WTC11 (cell line): ENCODE data around the gene PALM2AKAP2.

Experiments used
- JUN ChIP-seq: sonication (generic); formaldehyde crosslinking; IDR thresholded peaks from 2 replicates; pipeline ENCODE4 v1.8.0; 2023; ENCODE audit warnings: mild to moderate bottlenecking, missing genetic modification reagents
- ZNF263 ChIP-seq: sonication (generic); formaldehyde crosslinking; IDR thresholded peaks from 2 replicates; pipeline ENCODE4 v1.8.1; 2022; ENCODE audit warnings: low read depth, mild to moderate bottlenecking, moderate library complexity, missing genetic modification reagents
- ZNF416 ChIP-seq: fragments of 250-450 bp; sonication (Bioruptor Pico); IDR thresholded peaks from 2 replicates; pipeline ENCODE4 v1.9.0; 2021; ENCODE audit warnings: mild to moderate bottlenecking, inconsistent platforms
- TF ChIP-seq, protein P1 (sequence below): sonication (generic); formaldehyde crosslinking; IDR thresholded peaks from 2 replicates; pipeline ENCODE4 v1.8.0; 2022; ENCODE audit warnings: missing genetic modification reagents
- TF ChIP-seq, protein P2 (sequence below): fragments of 200-600 bp; IDR thresholded peaks from 2 replicates; pipeline ENCODE4 v1.8.0; 2022; ENCODE audit warnings: antibody characterized with exemption
- TF ChIP-seq, protein P3 (sequence below): sonication (generic); formaldehyde crosslinking; IDR thresholded peaks from 2 replicates; pipeline ENCODE4 v1.8.1; 2023; ENCODE audit warnings: mild to moderate bottlenecking, missing genetic modification reagents, moderate library complexity
- TF ChIP-seq, protein P4 (sequence below): sonication (generic); formaldehyde crosslinking; IDR thresholded peaks from 2 replicates; pipeline ENCODE4 v1.8.0; 2022; ENCODE audit warnings: mild to moderate bottlenecking, missing genetic modification reagents
- TF ChIP-seq, protein P5 (sequence below): fragments of 250-450 bp; sonication (Bioruptor Pico); IDR thresholded peaks from 2 replicates; pipeline ENCODE4 v2.1.2; 2022; ENCODE audit warnings: mild to moderate bottlenecking, moderate library complexity
- TF ChIP-seq, protein P6 (sequence below): sonication (generic); formaldehyde crosslinking; IDR thresholded peaks from 2 replicates; pipeline ENCODE4 v1.8.1; 2023; ENCODE audit warnings: mild to moderate bottlenecking, moderate library complexity, missing genetic modification reagents
- TF ChIP-seq, protein P7 (sequence below): sonication (generic); formaldehyde crosslinking; IDR thresholded peaks from 2 replicates; pipeline ENCODE4 v1.8.1; 2022; ENCODE audit warnings: mild to moderate bottlenecking, moderate library complexity, missing genetic modification reagents

DNA sequence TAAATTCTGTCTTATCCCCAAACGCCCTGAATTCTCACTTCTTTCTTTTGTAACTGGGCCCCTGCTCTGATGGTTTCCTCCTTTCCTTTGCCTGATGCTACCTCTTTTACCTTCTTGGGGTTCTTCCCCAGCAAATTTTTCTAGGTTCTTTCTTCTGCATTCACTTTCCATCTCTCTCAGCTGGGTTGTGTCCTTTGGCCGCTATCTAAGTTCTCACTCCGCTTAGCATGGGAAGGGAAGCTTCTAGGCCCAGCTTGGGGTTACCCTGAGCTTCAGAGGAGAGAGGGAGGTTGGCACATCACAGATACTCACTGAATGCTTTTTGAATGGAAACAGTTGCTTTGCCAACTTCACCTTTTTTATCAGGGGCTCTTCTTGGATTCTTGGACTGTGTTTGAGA is 17.0 kb downstream of the PALM2AKAP2 start:
- TF ChIP-seq, protein P1, sequence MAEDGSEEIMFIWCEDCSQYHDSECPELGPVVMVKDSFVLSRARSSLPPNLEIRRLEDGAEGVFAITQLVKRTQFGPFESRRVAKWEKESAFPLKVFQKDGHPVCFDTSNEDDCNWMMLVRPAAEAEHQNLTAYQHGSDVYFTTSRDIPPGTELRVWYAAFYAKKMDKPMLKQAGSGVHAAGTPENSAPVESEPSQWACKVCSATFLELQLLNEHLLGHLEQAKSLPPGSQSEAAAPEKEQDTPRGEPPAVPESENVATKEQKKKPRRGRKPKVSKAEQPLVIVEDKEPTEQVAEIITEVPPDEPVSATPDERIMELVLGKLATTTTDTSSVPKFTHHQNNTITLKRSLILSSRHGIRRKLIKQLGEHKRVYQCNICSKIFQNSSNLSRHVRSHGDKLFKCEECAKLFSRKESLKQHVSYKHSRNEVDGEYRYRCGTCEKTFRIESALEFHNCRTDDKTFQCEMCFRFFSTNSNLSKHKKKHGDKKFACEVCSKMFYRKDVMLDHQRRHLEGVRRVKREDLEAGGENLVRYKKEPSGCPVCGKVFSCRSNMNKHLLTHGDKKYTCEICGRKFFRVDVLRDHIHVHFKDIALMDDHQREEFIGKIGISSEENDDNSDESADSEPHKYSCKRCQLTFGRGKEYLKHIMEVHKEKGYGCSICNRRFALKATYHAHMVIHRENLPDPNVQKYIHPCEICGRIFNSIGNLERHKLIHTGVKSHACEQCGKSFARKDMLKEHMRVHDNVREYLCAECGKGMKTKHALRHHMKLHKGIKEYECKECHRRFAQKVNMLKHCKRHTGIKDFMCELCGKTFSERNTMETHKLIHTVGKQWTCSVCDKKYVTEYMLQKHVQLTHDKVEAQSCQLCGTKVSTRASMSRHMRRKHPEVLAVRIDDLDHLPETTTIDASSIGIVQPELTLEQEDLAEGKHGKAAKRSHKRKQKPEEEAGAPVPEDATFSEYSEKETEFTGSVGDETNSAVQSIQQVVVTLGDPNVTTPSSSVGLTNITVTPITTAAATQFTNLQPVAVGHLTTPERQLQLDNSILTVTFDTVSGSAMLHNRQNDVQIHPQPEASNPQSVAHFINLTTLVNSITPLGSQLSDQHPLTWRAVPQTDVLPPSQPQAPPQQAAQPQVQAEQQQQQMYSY (CRISPR knock-in tag), result no peak
- TF ChIP-seq JUN (CRISPR knock-in tag), result no peak
- TF ChIP-seq, protein P2, sequence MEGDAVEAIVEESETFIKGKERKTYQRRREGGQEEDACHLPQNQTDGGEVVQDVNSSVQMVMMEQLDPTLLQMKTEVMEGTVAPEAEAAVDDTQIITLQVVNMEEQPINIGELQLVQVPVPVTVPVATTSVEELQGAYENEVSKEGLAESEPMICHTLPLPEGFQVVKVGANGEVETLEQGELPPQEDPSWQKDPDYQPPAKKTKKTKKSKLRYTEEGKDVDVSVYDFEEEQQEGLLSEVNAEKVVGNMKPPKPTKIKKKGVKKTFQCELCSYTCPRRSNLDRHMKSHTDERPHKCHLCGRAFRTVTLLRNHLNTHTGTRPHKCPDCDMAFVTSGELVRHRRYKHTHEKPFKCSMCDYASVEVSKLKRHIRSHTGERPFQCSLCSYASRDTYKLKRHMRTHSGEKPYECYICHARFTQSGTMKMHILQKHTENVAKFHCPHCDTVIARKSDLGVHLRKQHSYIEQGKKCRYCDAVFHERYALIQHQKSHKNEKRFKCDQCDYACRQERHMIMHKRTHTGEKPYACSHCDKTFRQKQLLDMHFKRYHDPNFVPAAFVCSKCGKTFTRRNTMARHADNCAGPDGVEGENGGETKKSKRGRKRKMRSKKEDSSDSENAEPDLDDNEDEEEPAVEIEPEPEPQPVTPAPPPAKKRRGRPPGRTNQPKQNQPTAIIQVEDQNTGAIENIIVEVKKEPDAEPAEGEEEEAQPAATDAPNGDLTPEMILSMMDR, result no peak
- no peak for TF ChIP-seq ZNF263 (CRISPR knock-in tag)
- TF ChIP-seq, protein P3, sequence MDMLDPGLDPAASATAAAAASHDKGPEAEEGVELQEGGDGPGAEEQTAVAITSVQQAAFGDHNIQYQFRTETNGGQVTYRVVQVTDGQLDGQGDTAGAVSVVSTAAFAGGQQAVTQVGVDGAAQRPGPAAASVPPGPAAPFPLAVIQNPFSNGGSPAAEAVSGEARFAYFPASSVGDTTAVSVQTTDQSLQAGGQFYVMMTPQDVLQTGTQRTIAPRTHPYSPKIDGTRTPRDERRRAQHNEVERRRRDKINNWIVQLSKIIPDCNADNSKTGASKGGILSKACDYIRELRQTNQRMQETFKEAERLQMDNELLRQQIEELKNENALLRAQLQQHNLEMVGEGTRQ (CRISPR knock-in tag), result no peak
- TF ChIP-seq, protein P4, sequence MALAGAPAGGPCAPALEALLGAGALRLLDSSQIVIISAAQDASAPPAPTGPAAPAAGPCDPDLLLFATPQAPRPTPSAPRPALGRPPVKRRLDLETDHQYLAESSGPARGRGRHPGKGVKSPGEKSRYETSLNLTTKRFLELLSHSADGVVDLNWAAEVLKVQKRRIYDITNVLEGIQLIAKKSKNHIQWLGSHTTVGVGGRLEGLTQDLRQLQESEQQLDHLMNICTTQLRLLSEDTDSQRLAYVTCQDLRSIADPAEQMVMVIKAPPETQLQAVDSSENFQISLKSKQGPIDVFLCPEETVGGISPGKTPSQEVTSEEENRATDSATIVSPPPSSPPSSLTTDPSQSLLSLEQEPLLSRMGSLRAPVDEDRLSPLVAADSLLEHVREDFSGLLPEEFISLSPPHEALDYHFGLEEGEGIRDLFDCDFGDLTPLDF (CRISPR knock-in tag), result no peak
- no peak for TF ChIP-seq ZNF416 (CRISPR knock-in tag)
- TF ChIP-seq, protein P5, sequence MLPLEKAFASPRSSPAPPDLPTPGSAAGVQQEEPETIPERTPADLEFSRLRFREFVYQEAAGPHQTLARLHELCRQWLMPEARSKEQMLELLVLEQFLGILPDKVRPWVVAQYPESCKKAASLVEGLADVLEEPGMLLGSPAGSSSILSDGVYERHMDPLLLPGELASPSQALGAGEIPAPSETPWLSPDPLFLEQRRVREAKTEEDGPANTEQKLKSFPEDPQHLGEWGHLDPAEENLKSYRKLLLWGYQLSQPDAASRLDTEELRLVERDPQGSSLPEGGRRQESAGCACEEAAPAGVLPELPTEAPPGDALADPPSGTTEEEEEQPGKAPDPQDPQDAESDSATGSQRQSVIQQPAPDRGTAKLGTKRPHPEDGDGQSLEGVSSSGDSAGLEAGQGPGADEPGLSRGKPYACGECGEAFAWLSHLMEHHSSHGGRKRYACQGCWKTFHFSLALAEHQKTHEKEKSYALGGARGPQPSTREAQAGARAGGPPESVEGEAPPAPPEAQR (CRISPR knock-in tag), result no peak
- TF ChIP-seq, protein P6, sequence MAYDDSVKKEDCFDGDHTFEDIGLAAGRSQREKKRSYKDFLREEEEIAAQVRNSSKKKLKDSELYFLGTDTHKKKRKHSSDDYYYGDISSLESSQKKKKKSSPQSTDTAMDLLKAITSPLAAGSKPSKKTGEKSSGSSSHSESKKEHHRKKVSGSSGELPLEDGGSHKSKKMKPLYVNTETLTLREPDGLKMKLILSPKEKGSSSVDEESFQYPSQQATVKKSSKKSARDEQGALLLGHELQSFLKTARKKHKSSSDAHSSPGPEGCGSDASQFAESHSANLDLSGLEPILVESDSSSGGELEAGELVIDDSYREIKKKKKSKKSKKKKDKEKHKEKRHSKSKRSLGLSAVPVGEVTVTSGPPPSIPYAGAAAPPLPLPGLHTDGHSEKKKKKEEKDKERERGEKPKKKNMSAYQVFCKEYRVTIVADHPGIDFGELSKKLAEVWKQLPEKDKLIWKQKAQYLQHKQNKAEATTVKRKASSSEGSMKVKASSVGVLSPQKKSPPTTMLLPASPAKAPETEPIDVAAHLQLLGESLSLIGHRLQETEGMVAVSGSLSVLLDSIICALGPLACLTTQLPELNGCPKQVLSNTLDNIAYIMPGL (CRISPR knock-in tag), result no peak
- TF ChIP-seq, protein P7, sequence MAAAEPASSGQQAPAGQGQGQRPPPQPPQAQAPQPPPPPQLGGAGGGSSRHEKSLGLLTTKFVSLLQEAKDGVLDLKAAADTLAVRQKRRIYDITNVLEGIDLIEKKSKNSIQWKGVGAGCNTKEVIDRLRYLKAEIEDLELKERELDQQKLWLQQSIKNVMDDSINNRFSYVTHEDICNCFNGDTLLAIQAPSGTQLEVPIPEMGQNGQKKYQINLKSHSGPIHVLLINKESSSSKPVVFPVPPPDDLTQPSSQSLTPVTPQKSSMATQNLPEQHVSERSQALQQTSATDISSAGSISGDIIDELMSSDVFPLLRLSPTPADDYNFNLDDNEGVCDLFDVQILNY (CRISPR knock-in tag), result no peak
